ENCODE results near the gene KCNQ1. TPM values are rescaled to one million over a fixed set of nuclear protein-coding genes. Genes with fewer than 3 reads are reported as not detected.

Gene KCNQ1
- total and polyA plus RNA-seq, 9 of the 15 experiments (the other 6 are each of a cell fraction or from before 2014, with no cell fraction given) = 0.44 TPM; not detected in 8

- TF ChIP-seq CBFB (CRISPR knock-in tag; IDR thresholded peaks at IDR 0.05) (no peak), ZNF75A (CRISPR knock-in tag; IDR thresholded peaks at IDR 0.05) (peak; percentile 97), ARID3A (IDR thresholded peaks at IDR 0.05; ENCODE audit: borderline replicate concordance, low read depth, low read length) (no peak), THRA (IDR thresholded peaks at IDR 0.05) (no peak), ZNF277 (CRISPR knock-in tag; IDR thresholded peaks at IDR 0.05; ENCODE audit: borderline replicate concordance) (no peak), AFF1 (IDR thresholded peaks at IDR 0.05; ENCODE audit: low read depth in 1 of 2, partially characterized antibody in 2 of 2) (peak in 1 of 2 experiments; percentile 96), E2F4 (CRISPR knock-in tag; IDR thresholded peaks at IDR 0.05; ENCODE audit: low read depth) (no peak), LCOR (CRISPR knock-in tag; IDR thresholded peaks at IDR 0.05) (no peak), TRIM28 (IDR thresholded peaks at IDR 0.05) (peak; percentile 38; the same call in 1 of the 2 replicates), RAD51 (IDR thresholded peaks at IDR 0.05; ENCODE audit: borderline replicate concordance, low read depth) (no peak), KAT7 (CRISPR knock-in tag; IDR thresholded peaks at IDR 0.05; ENCODE audit: borderline replicate concordance) (no peak), ZNF239 (CRISPR knock-in tag; IDR thresholded peaks at IDR 0.05) (no peak), ZC3H4 (CRISPR knock-in tag; IDR thresholded peaks at IDR 0.05; ENCODE audit: borderline replicate concordance) (no peak), USF2 (CRISPR knock-in tag; IDR thresholded peaks at IDR 0.05) (no peak), ZNF253 (CRISPR knock-in tag; conservative IDR thresholded peaks at IDR 0.05) (no peak), MAFG (tag; conservative IDR thresholded peaks at IDR 0.05) (no peak), ETV1 (tag; conservative IDR thresholded peaks at IDR 0.05; ENCODE audit: low read depth) (no peak)
Observed at GRCh38 chr11:2660357-2660939, 215.6 kb downstream of the KCNQ1 start (continued).
